ENCODE data around the gene SLC6A12. TPM values are rescaled to one million over a fixed set of nuclear protein-coding genes. Genes with fewer than 3 reads are reported as not detected.

SLC6A12 gene
- total RNA-seq, 1 experiment from 2014 or later = 0.17 TPM

DNA sequence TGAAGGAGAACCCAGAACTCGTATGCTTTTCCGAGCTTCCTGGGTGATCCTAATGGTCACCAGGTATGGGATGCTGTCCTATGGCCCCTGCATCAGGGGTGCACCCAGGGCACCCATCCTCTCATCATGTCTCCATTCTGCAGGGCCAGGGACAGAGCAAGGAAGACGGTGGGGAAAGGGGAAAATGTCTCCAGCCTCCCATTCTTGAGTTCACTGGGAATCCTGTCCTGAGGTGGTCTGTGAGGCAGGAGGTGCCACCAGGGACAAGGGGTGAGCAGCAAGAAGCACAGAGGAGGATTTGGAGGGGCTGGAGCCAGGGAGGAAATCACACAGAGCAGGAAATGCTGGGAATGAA is 14.9 kb upstream of the SLC6A12 start:
- Mint-ChIP-seq H3K27ac (peak overlapping the region in 2 of 3 experiments; percentile 41 to 47; a peak in 2 of 7 replicates), H3K27me3 (ENCODE audit: low read depth) (peaks cover 6% of the 10 kb centered on the region), H3K9me3 (no peaks in the 10 kb centered on the region; a peak in 1 of 5 replicates), H3K4me3 (no peak overlapping the region), H3K4me1 (peaks cover 10 to 33% of the 10 kb centered on the region in 2 experiments), H3K36me3 (ENCODE audit: insufficient read depth in 1 of 3, low read depth in 3 of 3) (no peaks in the 10 kb centered on the region)
- Histone ChIP-seq H4K5ac (ENCODE audit: insufficient read length, low read depth, low read length) (no peak overlapping the region), H3K23me2 (ENCODE audit: insufficient read length, low read depth, low read length, poor library complexity, severe bottlenecking) (peaks cover 2% of the 10 kb centered on the region), H3K79me1 (ENCODE audit: insufficient read depth, low read depth, low read length, poor library complexity, severe bottlenecking) (no peaks in the 10 kb centered on the region), H2BK12ac (ENCODE audit: insufficient read length, low read depth, low read length) (no peak overlapping the region), H2BK5ac (ENCODE audit: insufficient read length, low read length) (no peak overlapping the region), H3K4me2 (ENCODE audit: insufficient read depth, insufficient read length, low read length) (no peak overlapping the region), H4K8ac (replicated peaks; ENCODE audit: insufficient read length, low read depth, low read length) (no peak overlapping the region), H3K9ac (ENCODE audit: extremely low read depth, insufficient read length, low read length) (no peak overlapping the region), H2AK5ac (ENCODE audit: insufficient read length, low read length) (no peak overlapping the region), H2AFZ (ENCODE audit: low read length) (no peak overlapping the region), H3K27ac (ENCODE audit: insufficient read length, low read depth, low read length) (no peak overlapping the region), H3K4ac (ENCODE audit: low read depth, low read length) (no peak overlapping the region), H3K18ac (ENCODE audit: insufficient read length, low read depth, low read length) (no peak overlapping the region), H3K9me3 (ENCODE audit: control insufficient read depth, low read depth, low read length) (no peaks in the 10 kb centered on the region), H3K14ac (ENCODE audit: insufficient read depth, low read length) (no peak overlapping the region), H4K91ac (ENCODE audit: insufficient read length, low read depth, low read length) (no peak overlapping the region), H3K56ac (ENCODE audit: insufficient read length, low read depth, low read length) (no peak overlapping the region), H4K20me1 (ENCODE audit: control insufficient read depth, insufficient read depth, insufficient read length) (no peaks in the 10 kb centered on the region), H3K4me1 (ENCODE audit: insufficient read depth, low read length) (no peaks in the 10 kb centered on the region), H3K79me2 (ENCODE audit: insufficient read depth, low read length) (no peaks in the 10 kb centered on the region), H2BK15ac (ENCODE audit: low read depth, low read length) (no peak overlapping the region), H3K27me3 (ENCODE audit: insufficient read depth, low read length) (no peaks in the 10 kb centered on the region), H3K23ac (ENCODE audit: insufficient read length, low read depth, low read length) (no peak overlapping the region), H3T11ph (ENCODE audit: low read length) (no peak overlapping the region), H2BK120ac (ENCODE audit: low read depth, low read length, poor library complexity, severe bottlenecking) (no peak overlapping the region), H2BK20ac (ENCODE audit: low read depth, low read length, poor library complexity, severe bottlenecking) (no peak overlapping the region)
- peak; percentile 22 for DNase-seq
- no CpG with 5 or more reads among the region's 3 CpGs for WGBS (ENCODE audit: extremely low coverage, insufficient read length, low lambda C conversion rate)
- TF ChIP-seq, protein P1, sequence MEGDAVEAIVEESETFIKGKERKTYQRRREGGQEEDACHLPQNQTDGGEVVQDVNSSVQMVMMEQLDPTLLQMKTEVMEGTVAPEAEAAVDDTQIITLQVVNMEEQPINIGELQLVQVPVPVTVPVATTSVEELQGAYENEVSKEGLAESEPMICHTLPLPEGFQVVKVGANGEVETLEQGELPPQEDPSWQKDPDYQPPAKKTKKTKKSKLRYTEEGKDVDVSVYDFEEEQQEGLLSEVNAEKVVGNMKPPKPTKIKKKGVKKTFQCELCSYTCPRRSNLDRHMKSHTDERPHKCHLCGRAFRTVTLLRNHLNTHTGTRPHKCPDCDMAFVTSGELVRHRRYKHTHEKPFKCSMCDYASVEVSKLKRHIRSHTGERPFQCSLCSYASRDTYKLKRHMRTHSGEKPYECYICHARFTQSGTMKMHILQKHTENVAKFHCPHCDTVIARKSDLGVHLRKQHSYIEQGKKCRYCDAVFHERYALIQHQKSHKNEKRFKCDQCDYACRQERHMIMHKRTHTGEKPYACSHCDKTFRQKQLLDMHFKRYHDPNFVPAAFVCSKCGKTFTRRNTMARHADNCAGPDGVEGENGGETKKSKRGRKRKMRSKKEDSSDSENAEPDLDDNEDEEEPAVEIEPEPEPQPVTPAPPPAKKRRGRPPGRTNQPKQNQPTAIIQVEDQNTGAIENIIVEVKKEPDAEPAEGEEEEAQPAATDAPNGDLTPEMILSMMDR (conservative IDR thresholded peaks at IDR 0.05) = no peak
